NCI-H1105 (cell line): Measurements from ENCODE around the gene MAP2K7.
"Not testable (repeated sequence)": the region's sequence is repeated elsewhere in the genome, so short reads cannot be mapped to it uniquely, and the experiment has no call there.

Experiments
- DNase-seq: peaks from one replicate; lab custom pipeline; 2025; lab: John Stamatoyannopoulos, UW

MAP2K7 gene

GRCh38 chr19:7919610-7920518 is 16.2 kb downstream of the MAP2K7 start, which contains the start of gene SNAPC2:
Gene SNAPC2, plus strand, starts transcription at chr19:7920338. Its CDS starts 29 bp downstream, at chr19:7920367.
- DNase-seq: peak; percentile 98

- peak; percentile 100 for DNase-seq
These were observed 17.0 kb downstream of the MAP2K7 start for GRCh38 chr19:7920519-7921301.

- DNase-seq: peak; percentile 31
These were observed 17.8 kb downstream of the MAP2K7 start for GRCh38 chr19:7921302-7921966.

GRCh38 chr19:7921967-7922835 is 18.5 kb downstream of the MAP2K7 start:
- DNase-seq: no peak

- DNase-seq: no peak
These were observed 19.1 kb downstream of the MAP2K7 start for GRCh38 chr19:7922836-7923195.

GRCh38 chr19:7923295-7924191 is 19.9 kb downstream of the MAP2K7 start:
- DNase-seq: no peak

GRCh38 chr19:7924241-7924640 is 20.6 kb downstream of the MAP2K7 start:
- no peak for DNase-seq

- no peak for DNase-seq
These were observed 21.0 kb downstream of the MAP2K7 start for GRCh38 chr19:7924651-7925170.

GRCh38 chr19:7925171-7925851 is 21.6 kb downstream of the MAP2K7 start:
- DNase-seq: peak; percentile 79

GRCh38 chr19:7926021-7926726 is 22.5 kb downstream of the MAP2K7 start, which contains the start of gene CTXN1:
Gene CTXN1, minus strand, starts transcription at chr19:7926135. Its CDS starts 597 bp downstream, at chr19:7925538.
- peak; percentile 43 for DNase-seq

GRCh38 chr19:7926727-7927604 is 23.3 kb downstream of the MAP2K7 start:
- DNase-seq: no peak

GRCh38 chr19:7927605-7928333 is 24.1 kb downstream of the MAP2K7 start:
- DNase-seq: no peak

GRCh38 chr19:7928334-7928706 is 24.6 kb downstream of the MAP2K7 start:
- DNase-seq: no peak

GRCh38 chr19:7928741-7929701 is 25.3 kb downstream of the MAP2K7 start:
- DNase-seq: peak; percentile 59

- not testable (repeated sequence) for DNase-seq
These were observed 26.4 kb downstream of the MAP2K7 start for GRCh38 chr19:7930030-7930429.

- no peak for DNase-seq
These were observed 27.1 kb downstream of the MAP2K7 start for GRCh38 chr19:7930765-7931164.
